ENCODE measurements around the gene FANCI. TPM values are rescaled to one million over a fixed set of nuclear protein-coding genes. Genes with fewer than 3 reads are reported as not detected.
A peak's percentile ranks its signal among the peaks of the same experiment; 100 is the strongest.

Gene FANCI
- total RNA-seq, 1 donor from 2014 or later, result 11.2 TPM

- no peak for TF ChIP-seq CTCF (IDR thresholded peaks at IDR 0.05)
- Mint-ChIP-seq H3K4me3 (ENCODE audit: unreplicated experiment) (no peak overlapping the region), H3K27ac (ENCODE audit: unreplicated experiment) (no peak overlapping the region), H3K36me3 (ENCODE audit: low read depth) (no peaks in the 10 kb centered on the region), H3K4me1 (ENCODE audit: low read depth) (peaks cover 4% of the 10 kb centered on the region), H3K27me3 (ENCODE audit: low read depth) (peaks cover 61% of the 10 kb centered on the region), H3K9me3 (ENCODE audit: low read depth) (no peaks in the 10 kb centered on the region)
- peak; percentile 14 for DNase-seq (ENCODE audit: low spot score)
These were observed 110.2 kb downstream of the FANCI start for GRCh38 chr15:89353991-89354390.

- TF ChIP-seq CTCF (IDR thresholded peaks at IDR 0.05), result peak; percentile 77
- H3K27ac Mint-ChIP-seq (ENCODE audit: unreplicated experiment), result no peak overlapping the region
- peaks cover 70% of the 10 kb centered on the region for H3K27me3 Mint-ChIP-seq (ENCODE audit: low read depth)
- peaks cover 10% of the 10 kb centered on the region for H3K4me1 Mint-ChIP-seq (ENCODE audit: low read depth)
- no peaks in the 10 kb centered on the region for H3K36me3 Mint-ChIP-seq (ENCODE audit: low read depth)
- no peak for DNase-seq (ENCODE audit: low spot score)
- H3K9me3 Mint-ChIP-seq (ENCODE audit: low read depth), result no peaks in the 10 kb centered on the region
- no peak overlapping the region for H3K4me3 Mint-ChIP-seq (ENCODE audit: unreplicated experiment)
These were observed 113.0 kb downstream of the FANCI start for GRCh38 chr15:89356634-89357298.

GRCh38 chr15:89358435-89358754 is 114.6 kb downstream of the FANCI start:
- Mint-ChIP-seq H3K27me3 (ENCODE audit: low read depth) (peaks cover 70% of the 10 kb centered on the region), H3K4me1 (ENCODE audit: low read depth) (peaks cover 11% of the 10 kb centered on the region), H3K9me3 (ENCODE audit: low read depth) (no peaks in the 10 kb centered on the region), H3K4me3 (ENCODE audit: unreplicated experiment) (peak overlapping the region; percentile 74), H3K27ac (ENCODE audit: unreplicated experiment) (no peak overlapping the region), H3K36me3 (ENCODE audit: low read depth) (no peaks in the 10 kb centered on the region)
- no peak for TF ChIP-seq CTCF (IDR thresholded peaks at IDR 0.05)
- DNase-seq (ENCODE audit: low spot score), result no peak

GRCh38 chr15:89358755-89359439 is 115.1 kb downstream of the FANCI start:
- Mint-ChIP-seq H3K4me3 (ENCODE audit: unreplicated experiment) (peak overlapping the region; percentile 74), H3K27ac (ENCODE audit: unreplicated experiment) (no peak overlapping the region), H3K27me3 (ENCODE audit: low read depth) (peaks cover 71% of the 10 kb centered on the region), H3K9me3 (ENCODE audit: low read depth) (no peaks in the 10 kb centered on the region), H3K36me3 (ENCODE audit: low read depth) (no peaks in the 10 kb centered on the region), H3K4me1 (ENCODE audit: low read depth) (peaks cover 11% of the 10 kb centered on the region)
- peak; percentile 99 for TF ChIP-seq CTCF (IDR thresholded peaks at IDR 0.05)
- DNase-seq (ENCODE audit: low spot score), result no peak

- Mint-ChIP-seq H3K27ac (ENCODE audit: unreplicated experiment) (no peak overlapping the region), H3K4me1 (ENCODE audit: low read depth) (peaks cover 11% of the 10 kb centered on the region), H3K9me3 (ENCODE audit: low read depth) (no peaks in the 10 kb centered on the region), H3K27me3 (ENCODE audit: low read depth) (peaks cover 74% of the 10 kb centered on the region), H3K4me3 (ENCODE audit: unreplicated experiment) (no peak overlapping the region), H3K36me3 (ENCODE audit: low read depth) (no peaks in the 10 kb centered on the region)
- DNase-seq (ENCODE audit: low spot score), result no peak
- no peak for TF ChIP-seq CTCF (IDR thresholded peaks at IDR 0.05)
These were observed 115.9 kb downstream of the FANCI start for GRCh38 chr15:89359471-89360293.
